ENCODE data around the gene MRPL17.

DNA sequence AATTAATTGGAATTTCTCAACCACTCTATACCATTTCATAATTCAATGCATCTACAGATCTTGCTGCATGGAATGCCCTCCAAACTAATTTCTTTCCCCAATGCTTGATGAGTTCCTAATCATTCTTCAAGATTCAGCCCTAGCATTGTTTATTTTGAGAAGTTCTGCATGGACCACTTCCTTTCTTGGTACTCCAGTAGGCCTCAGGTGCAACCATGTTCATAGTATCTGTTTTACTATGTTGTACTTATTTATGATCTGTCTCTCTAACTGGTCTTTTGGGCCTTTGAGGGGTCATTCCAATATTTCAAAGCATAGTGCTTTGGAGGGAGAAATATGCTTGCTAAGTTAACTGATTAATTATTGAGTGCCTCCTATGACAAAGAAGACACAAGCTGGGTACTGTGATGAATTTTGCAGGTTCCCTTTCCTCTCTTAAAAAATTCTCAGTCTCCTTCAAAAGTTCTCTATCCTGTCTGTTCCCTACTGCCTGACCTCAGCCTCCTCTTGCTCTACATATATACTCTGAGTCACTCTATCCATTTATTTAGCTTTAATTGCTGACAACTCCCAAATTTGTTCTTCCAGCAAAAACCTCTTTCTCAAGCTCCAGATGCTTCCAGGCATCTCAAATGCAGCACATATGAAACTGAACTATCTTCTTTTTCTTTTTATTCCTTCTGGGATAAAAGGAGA is 9.5 kb downstream of the MRPL17 start:
- TF ChIP-seq, protein P1, sequence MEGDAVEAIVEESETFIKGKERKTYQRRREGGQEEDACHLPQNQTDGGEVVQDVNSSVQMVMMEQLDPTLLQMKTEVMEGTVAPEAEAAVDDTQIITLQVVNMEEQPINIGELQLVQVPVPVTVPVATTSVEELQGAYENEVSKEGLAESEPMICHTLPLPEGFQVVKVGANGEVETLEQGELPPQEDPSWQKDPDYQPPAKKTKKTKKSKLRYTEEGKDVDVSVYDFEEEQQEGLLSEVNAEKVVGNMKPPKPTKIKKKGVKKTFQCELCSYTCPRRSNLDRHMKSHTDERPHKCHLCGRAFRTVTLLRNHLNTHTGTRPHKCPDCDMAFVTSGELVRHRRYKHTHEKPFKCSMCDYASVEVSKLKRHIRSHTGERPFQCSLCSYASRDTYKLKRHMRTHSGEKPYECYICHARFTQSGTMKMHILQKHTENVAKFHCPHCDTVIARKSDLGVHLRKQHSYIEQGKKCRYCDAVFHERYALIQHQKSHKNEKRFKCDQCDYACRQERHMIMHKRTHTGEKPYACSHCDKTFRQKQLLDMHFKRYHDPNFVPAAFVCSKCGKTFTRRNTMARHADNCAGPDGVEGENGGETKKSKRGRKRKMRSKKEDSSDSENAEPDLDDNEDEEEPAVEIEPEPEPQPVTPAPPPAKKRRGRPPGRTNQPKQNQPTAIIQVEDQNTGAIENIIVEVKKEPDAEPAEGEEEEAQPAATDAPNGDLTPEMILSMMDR (conservative IDR thresholded peaks at IDR 0.05; ENCODE audit: low read length) = no peak
- TF ChIP-seq EZH2phosphoT487 (IDR thresholded peaks at IDR 0.05; ENCODE audit: borderline replicate concordance, low read depth, low read length) = no peak
